Suppressor macrophage (primary cell): Measurements from ENCODE around the gene NCBP2L.
A peak's percentile ranks its signal among the peaks of the same experiment; 100 is the strongest.

ENCODE experiments used
- DNase-seq, 4 experiments: peaks; one replicate each; pipeline ENCODE4 v3.0.0-alpha.2; 2020 to 2022
- total RNA-seq, 17 experiments: gene quantifications; one replicate each; lab custom pipeline; 2026; ENCODE audit warnings: mixed read lengths in 6 of 17, inconsistent platforms in 3 of 17; lab: John Stamatoyannopoulos, UW

Gene NCBP2L
- total RNA-seq: 0 to 0.66 (median 0) reads per million in 17 experiments

GRCh38 chrX:107777536-107777832 is at the start of gene NCBP2L:
TSS of gene NCBP2L (plus strand) at chrX:107777733. CDS start at chrX:107794221, 16,488 bp downstream.
- DNase-seq: no peak

- no peak for DNase-seq
These were observed 49.0 kb upstream of the NCBP2L start for GRCh38 chrX:107728371-107729099.

GRCh38 chrX:107729558-107730297 is 47.8 kb upstream of the NCBP2L start:
- DNase-seq: no peak

GRCh38 chrX:107730298-107730655 is 47.3 kb upstream of the NCBP2L start:
- no peak for DNase-seq

GRCh38 chrX:107730991-107731766 is 46.4 kb upstream of the NCBP2L start:
- DNase-seq: no peak

GRCh38 chrX:107731831-107732502 is 45.6 kb upstream of the NCBP2L start:
- DNase-seq: peak; percentile 84 to 93 (median 90)

GRCh38 chrX:107733686-107734085 is 43.8 kb upstream of the NCBP2L start:
- DNase-seq: no peak

GRCh38 chrX:107734646-107735045 is 42.9 kb upstream of the NCBP2L start:
- peak in 3 of 4 experiments; percentile 24 to 38 (median 33) for DNase-seq

- no peak for DNase-seq
These were observed 40.6 kb upstream of the NCBP2L start for GRCh38 chrX:107736781-107737531.

- DNase-seq: no peak
These were observed 39.3 kb upstream of the NCBP2L start for GRCh38 chrX:107738272-107738671.

- DNase-seq: no peak
These were observed 38.8 kb upstream of the NCBP2L start for GRCh38 chrX:107738768-107739167.

GRCh38 chrX:107739541-107739940 is 38.0 kb upstream of the NCBP2L start:
- DNase-seq: no peak

- DNase-seq: no peak
These were observed 36.1 kb upstream of the NCBP2L start for GRCh38 chrX:107741404-107741790.

- DNase-seq: no peak
These were observed 34.8 kb upstream of the NCBP2L start for GRCh38 chrX:107742700-107743191.

- no peak for DNase-seq
These were observed 33.5 kb upstream of the NCBP2L start for GRCh38 chrX:107743995-107744394.

- DNase-seq: no peak
These were observed 32.7 kb upstream of the NCBP2L start for GRCh38 chrX:107744868-107745267.

- DNase-seq: no peak
These were observed 29.9 kb upstream of the NCBP2L start for GRCh38 chrX:107747596-107748161.

GRCh38 chrX:107748506-107748905 is 29.0 kb upstream of the NCBP2L start:
- DNase-seq: no peak

GRCh38 chrX:107750263-107750662 is 27.3 kb upstream of the NCBP2L start:
- DNase-seq: no peak

- no peak for DNase-seq
These were observed 26.6 kb upstream of the NCBP2L start for GRCh38 chrX:107750861-107751445.

GRCh38 chrX:107752043-107752442 is 25.5 kb upstream of the NCBP2L start:
- no peak for DNase-seq
